ENCODE results near the gene TTC3. TPM values are rescaled to one million over a fixed set of nuclear protein-coding genes. Genes with fewer than 3 reads are reported as not detected.

The TTC3 gene
- total RNA-seq, 1 experiment from 2014 or later, result 121 TPM

DNA sequence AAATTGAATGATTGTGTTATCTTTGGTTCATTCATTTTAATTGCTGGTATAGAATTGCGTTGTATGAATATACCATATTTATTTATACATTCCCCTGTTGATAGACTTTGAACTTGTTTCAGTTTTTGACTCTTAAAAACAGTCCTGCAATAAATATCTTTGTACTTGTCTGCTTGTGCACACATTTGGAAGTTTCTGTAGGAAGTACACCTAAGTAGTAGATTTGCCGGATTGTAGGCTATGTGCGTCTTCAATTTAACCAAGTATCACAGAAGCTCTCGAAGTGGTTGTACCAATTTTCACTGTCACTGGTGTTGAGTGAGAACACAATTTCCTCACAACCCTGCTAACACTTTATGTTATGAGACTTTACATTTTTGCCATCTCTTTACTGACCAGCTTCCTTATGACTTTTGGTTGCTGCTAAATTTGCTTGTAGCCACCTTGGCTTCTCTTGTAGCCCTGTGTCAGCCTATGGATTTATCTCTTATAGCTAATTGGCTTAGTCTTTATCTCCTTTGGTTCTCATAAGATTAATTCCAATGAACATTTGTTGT, 2.2 kb downstream of the TTC3 start:
- CTCF ChIA-PET, result no interaction called here
- ATAC-seq, result no peak
- peaks cover 88% of the 10 kb centered on the region for H3K79me2 ChIP-seq (ENCODE audit: low read length)
- H4K20me1 ChIP-seq (ENCODE audit: low read length), result peaks cover 38% of the 10 kb centered on the region; the same call in 1 of the 2 replicates
- no peaks in the 10 kb centered on the region for H3F3A ChIP-seq (ENCODE audit: low read length, unreplicated experiment)
- POLR2A ChIA-PET (ENCODE audit: unreplicated experiment), result interaction anchor here (0.6 kb wide), 1 partner anchor 130 kb away, joined by 3 read pairs; no protein-coding TSS in a partner anchor
- H3K9me2 ChIP-seq (replicated peaks; ENCODE audit: low read length), result no peaks in the 10 kb centered on the region
- no peaks in the 10 kb centered on the region for H3K36me3 ChIP-seq (ENCODE audit: low read depth, low read length)
- H3K27me3 ChIP-seq (ENCODE audit: low read length), result no peaks in the 10 kb centered on the region
- peak overlapping the region; percentile 84 for H3K4me3 ChIP-seq (ENCODE audit: low read length)
- no TSS peak for BruUV-seq (replicated peaks)
- no peak for DNase-seq
- H3K27ac ChIP-seq (ENCODE audit: low read length), result no peak overlapping the region
- peak overlapping the region; percentile 93 for H3K4me2 ChIP-seq (ENCODE audit: low read length)
- no peak overlapping the region for H2AFZ ChIP-seq (ENCODE audit: low read length)
- no peak for TF ChIP-seq EZH2phosphoT487 (IDR thresholded peaks at IDR 0.05; ENCODE audit: borderline replicate concordance, low read length)
- TF ChIP-seq, protein P1, sequence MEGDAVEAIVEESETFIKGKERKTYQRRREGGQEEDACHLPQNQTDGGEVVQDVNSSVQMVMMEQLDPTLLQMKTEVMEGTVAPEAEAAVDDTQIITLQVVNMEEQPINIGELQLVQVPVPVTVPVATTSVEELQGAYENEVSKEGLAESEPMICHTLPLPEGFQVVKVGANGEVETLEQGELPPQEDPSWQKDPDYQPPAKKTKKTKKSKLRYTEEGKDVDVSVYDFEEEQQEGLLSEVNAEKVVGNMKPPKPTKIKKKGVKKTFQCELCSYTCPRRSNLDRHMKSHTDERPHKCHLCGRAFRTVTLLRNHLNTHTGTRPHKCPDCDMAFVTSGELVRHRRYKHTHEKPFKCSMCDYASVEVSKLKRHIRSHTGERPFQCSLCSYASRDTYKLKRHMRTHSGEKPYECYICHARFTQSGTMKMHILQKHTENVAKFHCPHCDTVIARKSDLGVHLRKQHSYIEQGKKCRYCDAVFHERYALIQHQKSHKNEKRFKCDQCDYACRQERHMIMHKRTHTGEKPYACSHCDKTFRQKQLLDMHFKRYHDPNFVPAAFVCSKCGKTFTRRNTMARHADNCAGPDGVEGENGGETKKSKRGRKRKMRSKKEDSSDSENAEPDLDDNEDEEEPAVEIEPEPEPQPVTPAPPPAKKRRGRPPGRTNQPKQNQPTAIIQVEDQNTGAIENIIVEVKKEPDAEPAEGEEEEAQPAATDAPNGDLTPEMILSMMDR (conservative IDR thresholded peaks at IDR 0.05; ENCODE audit: low read depth, low read length), result no peak
- peak overlapping the region; percentile 93 for H3K9ac ChIP-seq (ENCODE audit: low read length)
- H3K4me1 ChIP-seq (ENCODE audit: insufficient read depth, low read length), result peaks cover 25% of the 10 kb centered on the region
- intact Hi-C loops (cut with micrococcal nuclease), result loop anchor here (1.0 kb wide), 1 partner anchor 98 kb away; no protein-coding TSS in a partner anchor
- no peaks in the 10 kb centered on the region for H3K9me3 ChIP-seq (ENCODE audit: low read length)

DNA sequence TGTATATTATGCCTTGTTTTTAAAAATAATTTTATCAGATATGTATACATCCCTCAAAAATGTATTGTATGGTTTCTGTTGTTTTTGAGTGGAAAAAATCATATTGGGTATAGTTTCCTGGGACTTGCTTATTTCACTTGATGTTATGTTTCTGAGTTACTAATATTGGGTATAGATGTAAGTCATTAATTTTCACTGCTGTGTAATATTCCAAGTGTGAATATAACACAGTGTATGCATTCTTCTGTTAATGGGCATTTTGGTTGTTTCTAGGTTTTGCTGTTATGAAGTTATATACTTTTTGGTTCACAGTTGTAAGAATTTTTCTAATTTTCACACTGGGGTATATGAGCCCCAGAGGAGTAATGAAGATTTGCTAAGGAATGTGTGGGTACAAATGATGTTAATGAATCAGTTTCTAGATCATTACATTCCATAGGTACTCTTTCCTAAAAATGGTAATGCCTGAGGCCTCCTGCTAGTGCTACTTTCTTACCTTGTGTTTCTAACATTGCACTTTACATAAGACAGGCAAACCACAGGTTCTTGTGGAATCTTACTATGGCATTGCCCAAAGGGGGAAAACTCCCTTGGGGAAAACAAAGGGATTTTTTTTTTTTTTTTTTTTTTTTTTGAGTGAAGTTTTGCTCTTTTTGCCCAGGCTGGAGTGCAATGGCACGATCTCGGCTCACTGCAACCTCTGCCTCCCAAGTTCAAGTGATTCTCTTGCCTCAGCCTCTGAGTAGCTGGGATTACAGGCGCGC, 3.2 kb downstream of the TTC3 start:
- Histone ChIP-seq H3K36me3 (ENCODE audit: low read depth, low read length) (no peaks in the 10 kb centered on the region), H3K9ac (ENCODE audit: low read length) (no peak overlapping the region), H3K4me2 (ENCODE audit: low read length) (0 out of 2 replicates have a peak overlapping the region, but pooled peaks have one; percentile 93), H3K79me2 (ENCODE audit: low read length) (peaks cover 94% of the 10 kb centered on the region), H3K27me3 (ENCODE audit: low read length) (no peaks in the 10 kb centered on the region), H3F3A (ENCODE audit: low read length, unreplicated experiment) (no peaks in the 10 kb centered on the region), H3K4me3 (ENCODE audit: low read length) (no peak overlapping the region), H3K27ac (ENCODE audit: low read length) (no peak overlapping the region), H3K4me1 (ENCODE audit: insufficient read depth, low read length) (peaks cover 22% of the 10 kb centered on the region), H3K9me2 (replicated peaks; ENCODE audit: low read length) (no peaks in the 10 kb centered on the region), H4K20me1 (ENCODE audit: low read length) (peaks cover 40% of the 10 kb centered on the region; the same call in 1 of the 2 replicates), H3K9me3 (ENCODE audit: low read length) (no peaks in the 10 kb centered on the region), H2AFZ (ENCODE audit: low read length) (no peak overlapping the region)
- ChIA-PET POLR2A (ENCODE audit: unreplicated experiment) (no interaction called here), CTCF (no interaction called here)
- intact Hi-C loops (cut with micrococcal nuclease), result no loop called here
- DNase-seq (no peak), ATAC-seq (no peak)
- no peak for TF ChIP-seq EZH2 (IDR thresholded peaks at IDR 0.05; ENCODE audit: low read length, unreplicated experiment)
- TF ChIP-seq EZH2phosphoT487 (IDR thresholded peaks at IDR 0.05; ENCODE audit: borderline replicate concordance, low read length), result no peak
- TF ChIP-seq, protein P1 (conservative IDR thresholded peaks at IDR 0.05; ENCODE audit: low read depth, low read length), result no peak
- no TSS peak for BruUV-seq (replicated peaks)

DNA sequence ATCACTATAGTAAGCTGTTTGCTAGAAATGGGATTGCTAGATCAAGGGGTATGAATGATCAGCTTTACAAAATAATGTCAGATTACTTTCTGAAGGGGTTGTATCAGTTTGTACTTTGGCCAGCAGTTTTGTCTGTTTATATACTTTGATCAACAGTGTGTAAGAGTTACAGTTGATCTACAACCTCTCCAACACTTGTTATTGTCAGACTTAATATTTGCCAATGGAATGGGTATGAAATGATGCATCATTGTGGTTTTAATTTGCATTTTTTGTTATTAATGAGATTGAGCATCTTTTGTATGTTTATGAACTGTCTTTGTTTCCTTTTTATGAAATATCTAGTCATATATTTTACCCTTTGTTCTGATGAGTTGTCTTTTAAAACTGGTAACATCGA, 4.3 kb downstream of the TTC3 start:
- H3K27ac ChIP-seq (ENCODE audit: low read length), result no peak overlapping the region
- H4K20me1 ChIP-seq (ENCODE audit: low read length), result peaks cover 40% of the 10 kb centered on the region; the same call in 1 of the 2 replicates
- H2AFZ ChIP-seq (ENCODE audit: low read length), result no peak overlapping the region
- H3F3A ChIP-seq (ENCODE audit: low read length, unreplicated experiment), result no peaks in the 10 kb centered on the region
- peaks cover 94% of the 10 kb centered on the region for H3K79me2 ChIP-seq (ENCODE audit: low read length)
- no TSS peak for BruUV-seq (replicated peaks)
- no peaks in the 10 kb centered on the region for H3K9me2 ChIP-seq (replicated peaks; ENCODE audit: low read length)
- no peak overlapping the region for H3K4me3 ChIP-seq (ENCODE audit: low read length)
- no peak overlapping the region for H3K4me2 ChIP-seq (ENCODE audit: low read length)
- TF ChIP-seq EZH2phosphoT487 (IDR thresholded peaks at IDR 0.05; ENCODE audit: borderline replicate concordance, low read length) (no peak), EZH2 (IDR thresholded peaks at IDR 0.05; ENCODE audit: low read length, unreplicated experiment) (no peak)
- TF ChIP-seq, protein P1 (conservative IDR thresholded peaks at IDR 0.05; ENCODE audit: low read depth, low read length), result no peak
- CTCF ChIA-PET, result no interaction called here
- no peaks in the 10 kb centered on the region for H3K27me3 ChIP-seq (ENCODE audit: low read length)
- ATAC-seq, result no peak
- no peaks in the 10 kb centered on the region for H3K36me3 ChIP-seq (ENCODE audit: low read depth, low read length)
- POLR2A ChIA-PET (ENCODE audit: unreplicated experiment), result no interaction called here
- H3K4me1 ChIP-seq (ENCODE audit: insufficient read depth, low read length), result peaks cover 12% of the 10 kb centered on the region; the same call in 1 of the 2 replicates
- intact Hi-C loops (cut with micrococcal nuclease), result no loop called here
- no peaks in the 10 kb centered on the region for H3K9me3 ChIP-seq (ENCODE audit: low read length)
- no peak overlapping the region for H3K9ac ChIP-seq (ENCODE audit: low read length)
- no peak for DNase-seq
